ENCODE measurements around the gene NCKAP1. TPM values are rescaled to one million over a fixed set of nuclear protein-coding genes. Genes with fewer than 3 reads are reported as not detected.

Gene NCKAP1
- total RNA-seq, 1 experiment from 2014 or later = 115 TPM

DNA sequence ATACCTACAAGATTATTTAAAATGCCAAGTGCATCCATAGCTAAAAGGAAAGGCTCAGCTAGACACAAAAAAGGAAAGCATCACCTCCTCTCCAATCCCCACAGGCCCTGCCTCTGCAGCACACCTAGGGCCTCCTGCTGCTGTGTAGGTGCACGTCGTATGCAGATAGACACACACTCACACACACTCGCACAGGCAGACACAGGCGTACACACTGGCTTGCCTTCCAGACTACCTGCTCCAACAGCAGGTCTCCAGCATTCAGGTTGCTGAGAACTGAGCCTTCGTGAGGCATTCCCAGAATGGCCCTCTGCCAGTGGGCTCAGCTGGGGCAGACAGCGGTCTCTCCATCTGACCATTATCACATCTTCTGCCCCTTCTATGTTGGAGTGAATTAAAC lies 136.5 kb downstream of the NCKAP1 start (continued):
- TF ChIP-seq, protein P1, sequence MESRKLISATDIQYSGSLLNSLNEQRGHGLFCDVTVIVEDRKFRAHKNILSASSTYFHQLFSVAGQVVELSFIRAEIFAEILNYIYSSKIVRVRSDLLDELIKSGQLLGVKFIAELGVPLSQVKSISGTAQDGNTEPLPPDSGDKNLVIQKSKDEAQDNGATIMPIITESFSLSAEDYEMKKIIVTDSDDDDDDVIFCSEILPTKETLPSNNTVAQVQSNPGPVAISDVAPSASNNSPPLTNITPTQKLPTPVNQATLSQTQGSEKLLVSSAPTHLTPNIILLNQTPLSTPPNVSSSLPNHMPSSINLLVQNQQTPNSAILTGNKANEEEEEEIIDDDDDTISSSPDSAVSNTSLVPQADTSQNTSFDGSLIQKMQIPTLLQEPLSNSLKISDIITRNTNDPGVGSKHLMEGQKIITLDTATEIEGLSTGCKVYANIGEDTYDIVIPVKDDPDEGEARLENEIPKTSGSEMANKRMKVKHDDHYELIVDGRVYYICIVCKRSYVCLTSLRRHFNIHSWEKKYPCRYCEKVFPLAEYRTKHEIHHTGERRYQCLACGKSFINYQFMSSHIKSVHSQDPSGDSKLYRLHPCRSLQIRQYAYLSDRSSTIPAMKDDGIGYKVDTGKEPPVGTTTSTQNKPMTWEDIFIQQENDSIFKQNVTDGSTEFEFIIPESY (IDR thresholded peaks at IDR 0.05; ENCODE audit: extremely low read depth, insufficient replicate concordance, low read length) = no peak
- TF ChIP-seq, protein P2, sequence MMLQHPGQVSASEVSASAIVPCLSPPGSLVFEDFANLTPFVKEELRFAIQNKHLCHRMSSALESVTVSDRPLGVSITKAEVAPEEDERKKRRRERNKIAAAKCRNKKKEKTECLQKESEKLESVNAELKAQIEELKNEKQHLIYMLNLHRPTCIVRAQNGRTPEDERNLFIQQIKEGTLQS (IDR thresholded peaks at IDR 0.05) = no peak
- TF ChIP-seq SIN3A (IDR thresholded peaks at IDR 0.05; ENCODE audit: low read depth) (no peak), ZNF274 (IDR thresholded peaks at IDR 0.05; ENCODE audit: low read depth, low read length) (no peak), EGR1 (IDR thresholded peaks at IDR 0.05; ENCODE audit: low read depth) (no peak), ELF1 (IDR thresholded peaks at IDR 0.05; ENCODE audit: borderline replicate concordance, low read depth) (no peak), CBX3 (IDR thresholded peaks at IDR 0.05; ENCODE audit: low read depth) (no peak)

DNA sequence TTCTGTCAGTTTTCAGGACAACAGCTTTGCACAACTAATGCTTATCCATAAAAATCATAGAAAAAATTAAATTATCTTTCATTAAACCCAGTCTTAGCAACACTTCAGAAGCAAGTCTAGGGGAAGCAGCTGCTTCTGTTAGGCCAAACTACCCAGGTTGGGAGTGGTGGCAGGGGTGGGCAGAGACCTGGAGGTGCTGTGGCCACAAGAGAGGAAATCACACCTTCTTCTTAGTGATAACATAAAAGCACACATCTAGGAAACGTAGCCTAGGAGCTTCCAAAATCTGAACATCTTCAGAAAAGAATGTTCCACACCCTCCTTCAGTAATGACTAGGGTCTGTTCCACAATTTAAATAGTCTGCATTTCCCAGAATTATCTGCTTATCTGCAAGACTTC lies 139.5 kb downstream of the NCKAP1 start:
- no peak overlapping the region for H3K4me3 ChIP-seq (replicated peaks in 1 of 2; ENCODE audit: low read depth in 1 of 2, low read length in 2 of 2)
- no peaks in the 10 kb centered on the region for H3K4me1 ChIP-seq (ENCODE audit: control insufficient read depth in 1 of 2, insufficient read depth in 2 of 2, low read length in 2 of 2)
- intact Hi-C loops (cut with micrococcal nuclease) = no loop called here
- H3K27ac ChIP-seq (ENCODE audit: low read depth, low read length) = no peak overlapping the region
- no peak overlapping the region for H3K9ac ChIP-seq (ENCODE audit: low read length)
- no peak overlapping the region for H2AFZ ChIP-seq (ENCODE audit: low read depth, low read length, poor library complexity, severe bottlenecking)
- ChIA-PET CTCF (no interaction called here), RAD21 (ENCODE audit: low non-redundant PET in 1 of 2, low total read pairs in 2 of 2, uncharacterized antibody in 2 of 2, unreplicated experiment in 2 of 2) (no interaction called here), POLR2A (no interaction called here)
- no peak for ATAC-seq
- no peaks in the 10 kb centered on the region; a peak in 1 of 4 replicates for H3K36me3 ChIP-seq (ENCODE audit: control insufficient read depth in 1 of 2, insufficient read depth in 2 of 2, low read length in 2 of 2)
- no peak overlapping the region for H3K4me2 ChIP-seq (ENCODE audit: low read length)
- no TSS peak for BruUV-seq (replicated peaks)
- TF ChIP-seq, protein P2 (IDR thresholded peaks at IDR 0.05) = no peak
- TF ChIP-seq CEBPB (IDR thresholded peaks at IDR 0.05; ENCODE audit: low read depth) (no peak), EGR1 (IDR thresholded peaks at IDR 0.05; ENCODE audit: low read depth) (no peak), JUND (IDR thresholded peaks at IDR 0.05) (no peak)
- TF ChIP-seq, protein P3, sequence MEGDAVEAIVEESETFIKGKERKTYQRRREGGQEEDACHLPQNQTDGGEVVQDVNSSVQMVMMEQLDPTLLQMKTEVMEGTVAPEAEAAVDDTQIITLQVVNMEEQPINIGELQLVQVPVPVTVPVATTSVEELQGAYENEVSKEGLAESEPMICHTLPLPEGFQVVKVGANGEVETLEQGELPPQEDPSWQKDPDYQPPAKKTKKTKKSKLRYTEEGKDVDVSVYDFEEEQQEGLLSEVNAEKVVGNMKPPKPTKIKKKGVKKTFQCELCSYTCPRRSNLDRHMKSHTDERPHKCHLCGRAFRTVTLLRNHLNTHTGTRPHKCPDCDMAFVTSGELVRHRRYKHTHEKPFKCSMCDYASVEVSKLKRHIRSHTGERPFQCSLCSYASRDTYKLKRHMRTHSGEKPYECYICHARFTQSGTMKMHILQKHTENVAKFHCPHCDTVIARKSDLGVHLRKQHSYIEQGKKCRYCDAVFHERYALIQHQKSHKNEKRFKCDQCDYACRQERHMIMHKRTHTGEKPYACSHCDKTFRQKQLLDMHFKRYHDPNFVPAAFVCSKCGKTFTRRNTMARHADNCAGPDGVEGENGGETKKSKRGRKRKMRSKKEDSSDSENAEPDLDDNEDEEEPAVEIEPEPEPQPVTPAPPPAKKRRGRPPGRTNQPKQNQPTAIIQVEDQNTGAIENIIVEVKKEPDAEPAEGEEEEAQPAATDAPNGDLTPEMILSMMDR (IDR thresholded peaks at IDR 0.05 in 2 of 3, conservative IDR thresholded peaks at IDR 0.05 in 1 of 3; ENCODE audit: borderline replicate concordance in 1 of 3, insufficient read depth in 1 of 3, low read depth in 2 of 3, low read length in 2 of 3) = no peak
- H3K27me3 ChIP-seq (ENCODE audit: insufficient read depth, low read length) = no peaks in the 10 kb centered on the region
- H3K9me2 ChIP-seq (ENCODE audit: insufficient read depth) = no peaks in the 10 kb centered on the region
- no peaks in the 10 kb centered on the region for H4K20me1 ChIP-seq (ENCODE audit: insufficient read depth)
- no peaks in the 10 kb centered on the region for H3K9me3 ChIP-seq (ENCODE audit: control insufficient read depth in 1 of 2, insufficient read depth in 1 of 2, low read depth in 1 of 2, low read length in 2 of 2)
- no peak for DNase-seq (ENCODE audit: low read depth, low spot score)
- no peaks in the 10 kb centered on the region for H3K79me2 ChIP-seq (ENCODE audit: insufficient read depth, low read length)
